SK-N-SH (cell line): ENCODE results near the gene HACD4.

Source experiments
- EP300 ChIP-seq, 2 experiments: IDR thresholded peaks; 2 replicates each; pipeline versions ENCODE4 v1.4.0 to v1.6.1; 2012; ENCODE audit warnings: borderline replicate concordance in 1 of 2, low read depth in 1 of 2, low read length in 1 of 2
- EZH2phosphoT487 ChIP-seq: fragments of 200-600 bp; sonication (generic); IDR thresholded peaks from 2 replicates; pipeline ENCODE4 v1.6.1; 2017; ENCODE audit warnings: low read depth, mixed run types, mild to moderate bottlenecking, antibody characterized with exemption, moderate library complexity, borderline replicate concordance
- FOXJ3 ChIP-seq: sonication (generic); formaldehyde crosslinking; IDR thresholded peaks from 2 replicates; pipeline ENCODE4 v1.5.1; 2020; ENCODE audit warnings: mild to moderate bottlenecking, missing genetic modification reagents
- NFIC ChIP-seq: IDR thresholded peaks from 2 replicates; pipeline ENCODE4 v1.4.0; 2012; ENCODE audit warnings: borderline replicate concordance
- RCOR1 ChIP-seq: fragments of 150-350 bp; IDR thresholded peaks from 2 replicates; pipeline ENCODE4 v1.6.1; 2017; ENCODE audit warnings: antibody characterized with exemption, low read length
- TF ChIP-seq, protein P1 (sequence below): IDR thresholded peaks from 2 replicates; pipeline ENCODE4; 2012
- TF ChIP-seq, protein P2 (sequence below): fragments of 150-350 bp; IDR thresholded peaks from 2 replicates; pipeline ENCODE4 v1.6.1; 2017; ENCODE audit warnings: antibody characterized with exemption, low read length, low read depth, borderline replicate concordance
- TF ChIP-seq, protein P3 (sequence below): fragments of 200-600 bp; sonication (generic); IDR thresholded peaks from 2 replicates; pipeline ENCODE4 v1.6.1; 2017; ENCODE audit warnings: antibody characterized with exemption, mild to moderate bottlenecking, moderate library complexity

DNA sequence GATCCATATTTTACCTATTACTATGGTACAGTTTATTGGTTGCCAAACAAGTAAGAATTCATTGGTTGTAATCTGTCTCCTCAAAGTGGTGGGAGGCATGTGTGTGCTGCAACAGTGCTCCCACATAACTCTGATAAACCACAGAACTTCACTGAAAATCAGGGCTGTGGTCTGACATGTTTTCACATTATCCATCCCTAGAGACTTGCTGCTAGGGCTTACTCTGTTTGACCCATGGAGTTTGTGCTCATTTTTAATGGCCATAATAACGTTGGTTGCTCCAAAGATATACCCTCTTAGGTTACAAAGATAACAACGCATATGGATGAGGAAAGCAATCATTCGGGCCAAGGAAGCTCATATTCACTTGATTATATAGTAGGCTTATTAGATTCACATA lies 37.0 kb downstream of the HACD4 start:
- TF ChIP-seq FOXJ3 (CRISPR knock-in tag) = no peak
- no peak for TF ChIP-seq EP300 (IDR thresholded peaks at IDR 0.05; ENCODE audit: borderline replicate concordance in 1 of 2, low read depth in 1 of 2, low read length in 1 of 2)
- TF ChIP-seq, protein P1, sequence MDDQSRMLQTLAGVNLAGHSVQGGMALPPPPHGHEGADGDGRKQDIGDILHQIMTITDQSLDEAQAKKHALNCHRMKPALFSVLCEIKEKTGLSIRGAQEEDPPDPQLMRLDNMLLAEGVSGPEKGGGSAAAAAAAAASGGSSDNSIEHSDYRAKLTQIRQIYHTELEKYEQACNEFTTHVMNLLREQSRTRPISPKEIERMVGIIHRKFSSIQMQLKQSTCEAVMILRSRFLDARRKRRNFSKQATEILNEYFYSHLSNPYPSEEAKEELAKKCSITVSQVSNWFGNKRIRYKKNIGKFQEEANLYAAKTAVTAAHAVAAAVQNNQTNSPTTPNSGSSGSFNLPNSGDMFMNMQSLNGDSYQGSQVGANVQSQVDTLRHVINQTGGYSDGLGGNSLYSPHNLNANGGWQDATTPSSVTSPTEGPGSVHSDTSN = no peak
- TF ChIP-seq EZH2phosphoT487 = no peak
- TF ChIP-seq, protein P2, sequence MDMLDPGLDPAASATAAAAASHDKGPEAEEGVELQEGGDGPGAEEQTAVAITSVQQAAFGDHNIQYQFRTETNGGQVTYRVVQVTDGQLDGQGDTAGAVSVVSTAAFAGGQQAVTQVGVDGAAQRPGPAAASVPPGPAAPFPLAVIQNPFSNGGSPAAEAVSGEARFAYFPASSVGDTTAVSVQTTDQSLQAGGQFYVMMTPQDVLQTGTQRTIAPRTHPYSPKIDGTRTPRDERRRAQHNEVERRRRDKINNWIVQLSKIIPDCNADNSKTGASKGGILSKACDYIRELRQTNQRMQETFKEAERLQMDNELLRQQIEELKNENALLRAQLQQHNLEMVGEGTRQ = no peak
- TF ChIP-seq RCOR1 = no peak
- TF ChIP-seq, protein P3, sequence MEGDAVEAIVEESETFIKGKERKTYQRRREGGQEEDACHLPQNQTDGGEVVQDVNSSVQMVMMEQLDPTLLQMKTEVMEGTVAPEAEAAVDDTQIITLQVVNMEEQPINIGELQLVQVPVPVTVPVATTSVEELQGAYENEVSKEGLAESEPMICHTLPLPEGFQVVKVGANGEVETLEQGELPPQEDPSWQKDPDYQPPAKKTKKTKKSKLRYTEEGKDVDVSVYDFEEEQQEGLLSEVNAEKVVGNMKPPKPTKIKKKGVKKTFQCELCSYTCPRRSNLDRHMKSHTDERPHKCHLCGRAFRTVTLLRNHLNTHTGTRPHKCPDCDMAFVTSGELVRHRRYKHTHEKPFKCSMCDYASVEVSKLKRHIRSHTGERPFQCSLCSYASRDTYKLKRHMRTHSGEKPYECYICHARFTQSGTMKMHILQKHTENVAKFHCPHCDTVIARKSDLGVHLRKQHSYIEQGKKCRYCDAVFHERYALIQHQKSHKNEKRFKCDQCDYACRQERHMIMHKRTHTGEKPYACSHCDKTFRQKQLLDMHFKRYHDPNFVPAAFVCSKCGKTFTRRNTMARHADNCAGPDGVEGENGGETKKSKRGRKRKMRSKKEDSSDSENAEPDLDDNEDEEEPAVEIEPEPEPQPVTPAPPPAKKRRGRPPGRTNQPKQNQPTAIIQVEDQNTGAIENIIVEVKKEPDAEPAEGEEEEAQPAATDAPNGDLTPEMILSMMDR = no peak
- no peak for TF ChIP-seq NFIC
